Stimulated activated naive CD4-positive, alpha-beta T cell treated with Interleukin-2 at 50 U/mL for 16 hours (primary cell): ENCODE measurements around the gene TACR1.
A peak's percentile ranks its signal among the peaks of the same experiment; 100 is the strongest.
"Not testable (repeated sequence)": the region's sequence is repeated elsewhere in the genome, so short reads cannot be mapped to it uniquely, and the experiment has no call there.

Experiments used
- DNase-seq: peaks from one replicate; lab custom pipeline; 2025; lab: John Stamatoyannopoulos, UW

The TACR1 gene, protein sequence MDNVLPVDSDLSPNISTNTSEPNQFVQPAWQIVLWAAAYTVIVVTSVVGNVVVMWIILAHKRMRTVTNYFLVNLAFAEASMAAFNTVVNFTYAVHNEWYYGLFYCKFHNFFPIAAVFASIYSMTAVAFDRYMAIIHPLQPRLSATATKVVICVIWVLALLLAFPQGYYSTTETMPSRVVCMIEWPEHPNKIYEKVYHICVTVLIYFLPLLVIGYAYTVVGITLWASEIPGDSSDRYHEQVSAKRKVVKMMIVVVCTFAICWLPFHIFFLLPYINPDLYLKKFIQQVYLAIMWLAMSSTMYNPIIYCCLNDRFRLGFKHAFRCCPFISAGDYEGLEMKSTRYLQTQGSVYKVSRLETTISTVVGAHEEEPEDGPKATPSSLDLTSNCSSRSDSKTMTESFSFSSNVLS

DNA sequence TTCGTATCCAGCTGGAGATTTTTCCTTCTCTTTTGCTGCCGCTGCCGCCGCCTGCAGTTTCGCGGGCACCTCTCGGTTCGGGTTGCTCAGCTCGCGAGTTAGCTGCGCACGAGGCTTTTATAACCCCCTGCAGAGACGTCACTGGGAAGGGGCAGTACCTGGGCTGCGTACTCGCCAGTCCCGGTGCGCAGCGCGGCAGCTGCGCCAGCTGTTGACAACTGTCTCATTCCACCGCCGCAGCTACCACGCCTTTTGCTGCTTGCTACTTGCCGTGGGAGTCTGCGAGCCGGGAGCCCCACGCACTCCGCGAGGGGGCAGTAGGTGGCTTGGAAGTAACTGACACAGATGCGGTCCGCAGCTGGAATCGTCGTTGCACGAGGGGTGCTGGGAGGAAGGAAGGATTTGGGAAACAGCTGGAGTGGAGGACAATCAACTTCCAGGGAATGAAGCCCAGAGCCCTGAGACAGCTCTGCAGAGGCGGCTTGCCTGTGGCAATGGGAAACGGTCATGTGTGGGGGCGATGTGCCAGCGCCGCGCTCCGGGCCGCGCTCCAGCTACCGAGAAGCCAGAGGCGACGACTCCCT is at the start of gene TACR1:
Gene TACR1 (minus strand): TSS at position 93 of the 584 bp plus-strand sequence. CDS start 586 bp downstream, outside the sequence.
- DNase-seq, result peak; percentile 1

DNA sequence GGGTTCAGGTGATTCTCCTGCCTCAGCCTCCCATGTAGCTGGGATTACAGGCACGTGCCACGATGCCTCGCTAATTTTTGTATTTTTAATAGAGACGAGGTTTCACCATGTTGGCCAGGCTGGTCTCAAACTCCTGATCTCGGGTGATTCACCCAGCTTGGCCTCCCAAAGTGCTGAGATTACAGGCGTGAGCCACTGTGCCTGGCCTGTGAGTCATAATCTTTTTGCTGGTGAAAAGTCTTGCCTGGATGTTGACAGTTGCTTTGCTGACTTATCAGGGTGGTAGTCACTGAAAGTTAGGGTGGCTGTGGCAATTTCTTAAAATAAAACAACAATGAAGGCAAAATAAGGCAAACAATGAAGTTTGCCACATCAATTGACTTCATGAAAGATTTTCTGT is 49.3 kb upstream of the TACR1 start:
- DNase-seq, result not testable (repeated sequence)

DNA sequence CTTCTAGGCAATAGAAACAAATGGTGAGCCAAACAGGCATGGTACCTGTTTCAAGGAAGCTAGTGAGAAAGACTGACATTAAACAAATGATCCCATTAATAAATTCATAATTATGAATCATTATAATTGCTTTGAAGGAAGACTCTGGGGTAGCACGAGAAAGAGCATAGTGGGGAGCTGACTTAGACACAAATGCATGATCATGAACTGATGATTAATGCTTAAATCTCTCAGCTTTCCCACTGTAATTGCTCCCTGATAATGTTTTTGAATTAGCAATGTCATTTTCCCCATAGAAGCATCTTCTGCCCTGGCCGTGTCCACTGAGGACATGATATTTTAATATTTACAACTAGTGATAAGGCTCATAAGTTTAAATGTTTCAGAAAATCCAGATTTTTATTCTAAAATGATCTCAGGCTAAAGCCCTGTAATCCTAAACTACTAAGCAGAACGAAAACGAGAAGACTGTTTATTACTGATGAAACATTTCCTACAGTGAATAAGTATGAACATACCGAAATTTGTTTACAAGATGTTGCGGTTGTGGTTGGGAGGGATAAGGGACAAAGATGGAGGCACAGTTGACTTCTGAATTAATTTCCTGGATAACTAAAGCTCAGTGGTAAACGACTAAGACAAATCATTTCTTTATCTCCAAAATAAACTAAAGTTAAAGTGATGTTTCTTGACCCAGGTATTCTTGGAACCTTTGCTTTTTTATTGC is 47.3 kb upstream of the TACR1 start:
- DNase-seq, result no peak

DNA sequence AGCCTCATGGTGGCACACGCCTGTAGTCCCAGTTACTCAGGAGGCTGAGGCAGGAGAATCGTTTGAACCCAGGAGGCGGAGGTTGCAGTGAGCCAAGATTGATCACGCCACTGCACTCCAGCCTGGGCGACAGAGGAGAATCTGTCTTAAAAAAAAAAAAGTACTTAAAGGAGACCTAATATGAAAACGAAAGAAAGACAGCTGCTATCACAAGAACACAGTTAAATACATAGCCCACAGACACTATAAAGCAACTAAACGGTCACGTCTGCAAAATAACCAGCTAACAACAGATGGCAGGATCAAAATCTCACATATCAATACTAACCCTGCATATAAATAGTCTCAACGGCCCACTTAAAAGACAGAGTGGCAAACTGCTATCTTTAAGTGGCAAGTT is 43.9 kb upstream of the TACR1 start:
- no peak for DNase-seq

DNA sequence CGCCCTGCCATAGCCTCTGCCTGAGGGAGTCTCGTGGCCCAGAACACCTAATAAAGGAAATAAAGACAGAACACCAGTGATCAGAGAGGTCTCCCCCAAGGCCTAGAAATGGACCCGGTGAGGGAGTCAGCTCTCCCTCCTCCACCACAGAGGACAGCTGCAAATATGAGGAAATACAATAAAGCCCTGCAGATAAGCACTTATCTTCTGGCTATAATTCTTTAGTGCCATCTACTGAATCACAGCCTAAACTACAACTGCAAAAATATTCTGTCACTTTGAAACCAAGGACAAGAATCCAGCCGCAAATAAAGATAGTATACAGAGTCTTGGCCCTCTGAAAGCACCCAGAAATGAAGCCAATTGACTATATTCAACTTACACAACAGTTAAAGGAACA is 42.4 kb upstream of the TACR1 start:
- DNase-seq, result no peak

DNA sequence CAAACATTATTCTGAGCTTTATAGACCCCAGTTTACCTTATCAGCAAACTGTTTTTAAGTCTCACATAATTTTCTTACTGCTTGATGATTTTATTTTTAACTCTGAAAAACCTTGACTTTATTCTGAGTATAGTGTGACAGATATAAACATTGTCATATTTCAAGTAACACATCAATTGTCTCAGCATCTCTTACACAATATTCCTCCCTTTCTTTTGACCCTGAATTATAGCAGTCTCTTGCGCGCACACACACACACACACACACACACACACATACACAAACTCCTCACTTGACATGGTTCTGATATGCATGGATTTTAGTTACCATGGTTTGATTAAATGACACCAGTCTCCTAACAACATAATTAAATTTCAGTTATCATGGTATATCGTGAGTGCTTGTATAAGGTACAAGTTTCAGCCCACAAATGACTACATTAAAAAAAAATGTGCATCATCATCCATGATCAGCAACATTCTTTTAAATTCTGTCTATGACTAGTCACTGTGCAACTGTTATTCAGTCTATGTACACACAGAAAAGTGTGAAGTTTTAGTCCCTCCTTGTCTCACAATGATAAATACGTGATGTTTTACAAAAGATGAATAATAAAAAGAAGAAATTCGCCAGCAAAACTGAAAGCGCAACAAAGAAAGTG is 39.5 kb upstream of the TACR1 start:
- no peak for DNase-seq

DNA sequence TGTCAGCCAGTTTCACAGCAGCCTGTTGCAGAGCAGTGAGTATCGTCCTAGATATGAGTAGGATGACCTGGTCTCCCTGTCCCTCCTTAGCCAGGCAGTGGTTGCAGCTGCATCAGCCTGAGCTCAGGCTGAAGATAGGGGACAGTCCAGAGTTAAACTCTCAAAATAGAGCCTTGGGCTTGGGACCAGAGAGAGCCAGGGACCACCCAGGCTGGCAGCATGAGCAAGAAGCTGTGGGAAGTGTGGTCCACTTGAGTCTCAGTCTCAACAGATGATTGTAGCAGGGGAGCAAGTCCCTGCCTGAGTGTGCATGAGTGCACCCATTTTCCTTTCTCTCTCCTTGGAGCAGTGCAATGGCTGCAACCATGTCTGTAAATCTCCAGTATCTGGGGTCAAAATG is 38.0 kb upstream of the TACR1 start:
- DNase-seq, result no peak

DNA sequence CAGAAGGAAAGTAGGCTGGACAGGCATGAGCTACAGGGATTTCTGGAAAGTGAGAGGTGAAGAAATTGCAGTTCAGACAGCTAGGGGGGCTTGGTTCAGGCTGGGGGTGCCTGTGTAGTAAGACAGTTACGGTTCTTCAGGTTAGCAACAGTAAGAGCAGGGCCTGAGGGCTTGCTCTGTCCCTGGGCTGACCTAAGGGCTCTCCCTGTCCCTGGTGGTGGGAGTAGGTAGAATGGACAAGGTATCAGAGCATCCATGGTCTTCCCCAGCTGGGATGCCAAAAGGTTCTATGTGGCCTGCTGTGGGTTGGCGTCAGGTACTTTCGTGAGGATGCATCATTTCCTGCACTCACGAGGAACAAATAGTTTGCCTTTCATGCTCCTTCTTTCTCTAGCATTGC is 34.6 kb upstream of the TACR1 start:
- DNase-seq, result no peak

DNA sequence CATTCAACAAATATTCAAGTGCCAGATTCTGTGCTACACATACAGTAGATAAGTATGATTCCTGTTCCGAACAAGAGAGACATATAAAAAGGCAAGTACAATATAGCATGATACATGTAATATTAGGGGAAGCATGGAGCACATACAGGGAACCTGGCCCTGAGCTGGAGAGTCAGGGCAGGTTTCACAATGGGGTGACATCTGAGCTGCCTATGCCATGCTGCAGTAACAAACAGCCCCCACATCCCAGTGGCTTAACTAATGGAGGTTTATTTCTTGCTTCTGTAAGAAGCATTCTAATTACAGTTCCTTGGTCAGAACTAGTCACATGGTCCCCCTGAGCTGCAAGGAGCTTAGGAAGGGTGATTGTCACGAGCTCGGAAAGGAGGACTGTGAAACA is 27.3 kb upstream of the TACR1 start:
- DNase-seq, result no peak

DNA sequence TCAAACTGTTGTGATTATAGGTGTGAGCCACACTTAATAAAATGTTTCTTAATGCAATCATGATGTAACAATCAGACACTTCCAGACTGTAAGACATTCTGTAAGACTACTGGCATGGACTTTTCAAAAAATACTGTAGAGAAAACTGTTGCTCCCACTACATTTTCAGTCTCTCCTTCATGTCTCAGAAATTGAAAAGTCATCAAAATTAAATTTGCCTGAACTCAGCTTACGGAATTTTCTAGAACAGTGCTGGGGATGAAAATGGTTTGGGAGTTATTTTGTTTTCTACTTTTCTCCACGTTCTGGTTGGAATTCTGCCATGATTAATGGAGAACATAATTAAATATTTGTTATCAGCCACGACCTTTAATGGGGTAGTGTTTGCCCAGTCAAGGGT is 26.8 kb upstream of the TACR1 start:
- no peak for DNase-seq

DNA sequence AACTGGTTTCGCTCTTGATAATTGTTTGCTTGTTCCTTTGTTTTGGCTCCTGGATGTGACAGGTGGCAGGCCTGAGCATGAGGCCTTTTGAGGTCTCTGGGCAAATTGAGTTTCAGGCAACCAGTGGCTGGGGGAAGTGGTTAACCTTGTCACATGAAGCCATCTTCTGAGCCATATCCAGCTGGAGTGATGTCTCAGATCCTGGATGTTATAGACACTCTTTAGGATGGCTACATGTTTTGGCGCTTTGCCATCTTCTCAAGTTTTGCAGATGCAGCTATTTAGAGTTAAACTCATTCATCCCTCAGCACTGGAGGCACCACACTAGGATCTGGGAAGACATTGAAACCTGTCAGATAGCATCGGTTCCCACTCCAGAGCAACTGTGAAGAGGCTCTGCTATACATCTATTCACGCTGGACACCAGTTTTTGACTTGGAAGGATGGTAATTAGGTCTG is 25.3 kb upstream of the TACR1 start:
- no peak for DNase-seq

DNA sequence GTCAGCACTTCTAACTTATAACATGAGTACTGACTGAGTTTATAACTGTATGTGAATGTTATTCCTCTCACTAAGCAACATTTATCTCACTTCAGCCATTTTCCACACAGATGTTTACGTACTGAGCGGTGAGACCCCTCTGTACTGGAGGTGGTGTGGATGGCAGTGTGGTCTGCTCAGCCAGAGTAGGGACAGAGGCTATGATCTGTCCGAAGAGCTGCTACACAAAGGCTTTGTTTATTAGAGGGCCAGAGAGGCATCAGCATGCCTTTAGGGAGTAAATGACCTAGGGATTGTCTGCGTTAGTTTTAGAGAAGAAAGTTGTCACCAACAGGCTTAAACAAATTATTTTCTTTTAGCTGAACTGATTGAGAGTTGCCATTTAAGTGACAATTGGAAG is 23.2 kb upstream of the TACR1 start:
- no peak for DNase-seq

DNA sequence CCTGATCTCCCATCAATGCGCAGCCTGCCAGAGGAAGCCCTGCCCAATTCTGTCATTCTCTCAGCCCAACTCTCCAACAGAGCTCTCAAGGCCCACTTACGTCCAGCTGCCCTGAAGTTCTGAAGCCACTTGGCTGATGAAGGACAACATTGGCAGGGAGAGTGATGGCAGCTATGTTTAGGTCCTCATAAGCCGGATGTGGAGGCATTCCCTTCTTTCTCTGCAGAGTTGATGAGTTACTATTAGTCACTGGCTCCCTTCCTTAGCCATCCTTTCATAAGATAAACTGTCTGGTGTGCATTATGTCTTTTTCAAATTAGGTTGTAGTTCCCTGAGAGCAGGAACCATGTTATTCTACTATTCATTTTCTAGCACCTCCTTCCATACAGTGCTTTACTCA is 22.5 kb upstream of the TACR1 start:
- DNase-seq, result no peak

DNA sequence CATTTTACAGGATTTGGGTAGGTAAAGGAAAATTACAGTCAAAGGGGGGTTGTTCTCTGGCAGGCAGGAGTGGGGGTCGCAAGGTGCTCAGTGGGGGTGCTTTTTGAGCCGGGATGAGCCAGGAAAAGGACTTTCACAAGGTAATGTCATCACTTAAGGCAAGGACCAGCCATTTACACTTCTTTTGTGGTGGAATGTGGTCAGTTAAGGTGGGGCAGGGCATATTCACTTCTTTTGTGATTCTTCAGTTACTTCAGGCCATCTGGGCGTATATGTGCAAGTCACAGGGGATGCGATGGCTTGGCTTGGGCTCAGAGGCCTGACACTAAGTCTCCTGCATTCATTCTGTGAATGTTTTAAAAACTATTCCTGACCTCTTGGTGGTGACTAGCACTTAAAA is 19.9 kb upstream of the TACR1 start:
- DNase-seq, result not testable (repeated sequence)

DNA sequence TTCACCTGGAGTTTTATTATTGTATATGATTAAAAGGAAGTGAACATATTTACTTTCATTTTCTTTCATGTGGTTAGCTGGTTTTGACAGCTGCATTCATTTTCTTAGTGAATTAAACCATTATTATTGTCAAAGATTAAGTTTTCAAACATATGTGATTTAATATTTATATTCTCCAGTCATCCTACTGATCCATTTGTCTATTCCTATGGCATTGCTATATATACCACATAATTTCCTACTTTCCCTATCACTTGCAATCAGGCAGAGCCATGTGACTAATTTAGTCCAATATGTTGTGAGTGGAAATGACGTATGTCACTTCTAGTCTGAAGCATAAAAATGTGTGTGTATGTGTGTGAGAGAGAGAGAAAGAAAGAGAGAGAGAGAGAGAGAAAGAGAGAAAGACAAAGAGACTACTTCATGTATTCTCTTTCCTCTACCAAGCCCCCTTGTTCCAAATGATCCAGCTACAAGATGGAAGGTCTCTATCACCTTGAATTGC is 12.0 kb upstream of the TACR1 start:
- DNase-seq, result no peak

DNA sequence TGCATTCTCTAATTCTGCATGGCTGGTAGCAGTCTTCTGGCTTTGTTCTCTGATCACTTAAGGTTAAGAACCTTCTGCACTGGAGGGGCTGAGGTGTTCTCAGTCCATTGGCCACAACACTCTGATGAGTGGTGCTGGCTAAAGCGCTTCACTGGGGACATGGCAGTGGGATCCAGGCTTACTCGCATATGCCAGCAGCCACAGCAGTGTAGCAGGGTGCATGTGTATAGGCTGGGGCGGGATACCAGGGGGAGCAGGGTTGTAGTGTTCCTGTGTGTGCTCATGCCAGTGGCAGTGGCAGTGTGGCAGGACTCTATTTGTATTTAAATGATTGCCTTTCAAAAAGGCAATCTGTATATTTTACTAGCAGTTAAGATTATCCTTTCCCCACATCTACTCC is 11.1 kb upstream of the TACR1 start:
- no peak for DNase-seq

DNA sequence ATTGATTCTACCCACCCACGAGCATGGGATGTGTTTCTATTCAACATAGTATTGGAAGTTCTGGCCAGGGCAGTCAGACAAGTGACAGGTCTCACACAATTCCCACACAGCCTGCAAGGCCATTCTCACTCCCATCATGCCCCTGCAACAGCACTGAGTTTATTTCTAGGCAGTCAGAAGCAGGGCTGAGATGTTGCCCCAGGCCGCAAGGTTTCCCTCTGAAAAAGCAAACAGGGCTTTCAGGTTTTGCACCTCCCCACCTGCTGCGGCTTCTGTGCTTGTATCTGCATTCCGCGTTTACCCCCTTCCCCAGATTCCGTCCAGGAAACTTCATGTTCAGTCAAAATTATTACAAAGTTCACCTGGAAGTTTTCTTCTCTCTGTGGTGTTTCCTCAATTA is 9.4 kb upstream of the TACR1 start:
- no peak for DNase-seq

DNA sequence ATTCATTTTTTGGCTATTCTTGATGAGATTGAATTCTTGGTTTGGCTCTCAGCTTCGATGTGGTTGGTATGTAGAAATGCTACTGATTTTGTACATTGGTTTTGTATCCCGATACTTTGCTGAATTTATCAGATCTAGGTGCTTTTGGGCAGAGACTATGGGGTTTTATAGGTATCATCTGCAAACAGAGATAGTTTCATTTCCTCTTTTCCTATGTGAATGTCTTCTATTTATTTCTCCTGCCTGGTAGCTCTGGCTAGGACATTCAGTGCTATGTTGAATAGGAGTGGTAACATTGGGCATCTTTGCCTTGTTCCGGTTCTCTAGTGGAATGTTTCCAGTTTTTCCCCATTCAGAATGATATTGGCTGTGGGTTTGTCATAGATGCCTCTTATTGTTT is 5.5 kb upstream of the TACR1 start:
- no peak for DNase-seq

DNA sequence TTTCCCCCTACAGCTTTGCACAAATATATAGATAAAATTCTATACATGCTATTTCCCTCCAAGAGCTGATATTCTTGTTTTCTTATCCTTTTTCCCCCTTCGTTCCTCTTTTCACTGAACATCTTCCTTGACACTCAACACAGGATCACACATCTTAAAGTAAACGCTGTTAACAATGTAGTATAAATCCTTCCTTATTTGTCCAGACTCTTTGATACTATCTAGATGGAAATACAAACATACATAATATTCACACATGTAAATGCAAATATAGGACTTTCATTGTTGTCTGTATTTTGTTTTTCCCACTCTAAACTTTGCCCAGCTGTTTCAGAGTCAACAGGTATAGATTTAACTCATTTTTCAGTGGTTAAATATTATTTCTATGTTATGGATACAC is 3.0 kb upstream of the TACR1 start:
- no peak for DNase-seq

DNA sequence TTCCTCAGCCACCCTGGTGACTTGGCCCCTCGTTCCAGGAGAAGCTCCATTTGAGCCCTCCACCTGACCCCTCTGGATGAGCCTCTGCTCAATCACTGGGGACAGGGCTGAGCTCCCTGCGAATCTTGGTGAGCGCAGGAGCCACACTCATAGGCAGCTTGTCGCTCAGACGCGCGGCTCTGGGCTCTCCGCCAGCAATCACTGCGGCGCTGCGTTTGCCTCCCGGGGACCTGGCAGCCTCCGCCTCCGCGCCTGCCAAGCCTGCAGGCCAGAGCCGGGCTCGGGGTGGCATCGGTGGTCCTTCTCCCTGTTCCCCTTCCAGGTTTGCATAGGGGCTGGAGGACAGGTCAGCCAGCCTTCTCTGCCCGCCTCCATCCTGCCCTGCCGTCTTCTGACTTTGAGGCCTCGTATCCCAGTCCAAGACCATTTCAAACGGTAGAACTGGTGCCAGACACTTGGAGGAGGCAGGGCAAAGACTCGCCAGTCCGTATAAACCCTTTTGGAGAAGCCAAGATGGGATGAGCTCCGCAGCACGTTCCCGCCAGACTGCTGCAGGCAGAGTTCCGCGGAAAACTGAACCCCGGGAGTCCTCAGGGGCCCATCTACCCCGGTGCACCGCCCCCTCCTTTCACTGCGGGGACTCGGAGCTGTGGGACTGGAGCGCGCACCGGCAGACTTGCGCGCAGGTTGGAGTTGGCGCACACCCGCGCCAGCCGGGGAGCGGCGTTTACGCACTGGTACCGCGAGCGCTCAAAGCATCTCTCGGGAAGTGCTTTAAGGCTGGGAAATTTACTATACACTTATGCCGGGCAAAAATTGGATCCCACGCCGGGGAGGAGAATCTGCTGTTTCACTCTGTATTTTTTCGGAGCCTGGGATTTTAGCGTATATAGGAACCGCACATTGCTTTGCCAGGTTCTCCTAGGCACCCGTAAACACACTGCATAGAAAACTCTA is 1.1 kb upstream of the TACR1 start:
- DNase-seq, result no peak

DNA sequence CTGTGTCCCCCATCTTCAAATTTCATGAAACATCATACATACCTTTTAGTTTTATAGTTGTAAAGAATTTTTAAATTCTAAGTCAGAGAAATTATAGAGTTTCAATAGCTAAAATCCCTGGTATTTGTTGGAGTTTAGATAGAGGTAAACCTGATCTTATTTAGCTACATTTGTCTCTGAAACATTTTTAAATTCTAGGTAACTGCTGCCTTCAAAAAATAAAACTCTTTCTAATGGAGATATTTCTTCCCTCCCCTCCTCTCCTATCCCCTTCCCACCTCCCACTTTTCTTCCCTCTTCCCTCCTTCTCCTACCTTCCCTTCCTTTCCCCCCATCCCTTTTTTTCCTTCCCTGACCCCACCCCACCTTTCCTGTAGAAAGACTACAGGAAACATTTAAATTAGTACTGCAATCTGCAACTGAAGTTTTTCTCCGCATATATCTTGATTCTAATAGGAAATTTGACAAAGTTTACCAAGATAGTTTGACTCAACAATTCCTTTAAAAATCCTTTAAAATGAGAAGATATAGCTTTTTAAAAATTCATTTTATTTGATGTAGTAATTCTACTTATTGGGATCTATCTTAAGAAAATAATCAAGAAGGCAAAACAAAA is 4.1 kb downstream of the TACR1 start:
- no peak for DNase-seq
